Smooth muscle cell (in vitro differentiated cells): ENCODE measurements around the gene MED14. TPM values are rescaled to one million over a fixed set of nuclear protein-coding genes. Genes with fewer than 3 reads are reported as not detected.
A peak's percentile ranks its signal among the peaks of the same experiment; 100 is the strongest.

Experiments
- DNase-seq: peaks from one replicate; lab custom pipeline; 2025; ENCODE audit not compliant: unreplicated experiment; lab: John Stamatoyannopoulos, UW
- H2AFZ ChIP-seq: fragments of 200-600 bp; sonication (generic); 2 replicates; pipeline ENCODE4 v1.6.0; 2016; ENCODE audit warnings: antibody characterized with exemption, low read depth, mild to moderate bottlenecking
- H3F3A ChIP-seq: fragments of 200-600 bp; sonication (generic); 2 replicates; pipeline ENCODE4 v1.6.0; 2017; ENCODE audit warnings: antibody characterized with exemption, low read depth
- H3K27ac ChIP-seq: fragments of 200-600 bp; sonication (generic); 2 replicates; pipeline ENCODE4 v1.5.1; 2016; ENCODE audit warnings: low read depth, mild to moderate bottlenecking
- H3K27me3 ChIP-seq: fragments of 200-600 bp; sonication (generic); 2 replicates; pipeline ENCODE4 v1.6.1; 2016; ENCODE audit warnings: low read depth, mild to moderate bottlenecking
- H3K36me3 ChIP-seq: fragments of 200-600 bp; sonication (generic); 2 replicates; pipeline ENCODE4 v1.5.1; 2016; ENCODE audit warnings: low read depth
- H3K4me1 ChIP-seq: fragments of 200-600 bp; sonication (generic); 2 replicates; pipeline ENCODE4 v1.5.1; 2016; ENCODE audit warnings: low read depth
- H3K4me2 ChIP-seq: fragments of 200-600 bp; sonication (generic); 2 replicates; pipeline ENCODE4 v1.6.0; 2016; ENCODE audit warnings: mild to moderate bottlenecking
- H3K4me3 ChIP-seq: fragments of 200-600 bp; sonication (generic); 2 replicates; pipeline ENCODE4 v1.5.1; 2016; ENCODE audit warnings: mild to moderate bottlenecking
- H3K79me2 ChIP-seq: fragments of 200-600 bp; sonication (generic); 2 replicates; pipeline ENCODE4 v1.6.0; 2016; ENCODE audit warnings: low read depth, mild to moderate bottlenecking
- H3K9ac ChIP-seq: fragments of 200-600 bp; sonication (generic); 2 replicates; pipeline ENCODE4 v1.6.0; 2016; ENCODE audit warnings: low read depth
- H3K9me3 ChIP-seq: fragments of 200-600 bp; sonication (generic); replicated peaks from 2 replicates; pipeline ENCODE4 v1.5.1; 2016; ENCODE audit warnings: low read depth
- H4K20me1 ChIP-seq: fragments of 200-600 bp; sonication (generic); 2 replicates; pipeline ENCODE4 v1.6.0; 2016; ENCODE audit warnings: low read depth
- CTCF ChIP-seq: fragments of 200-600 bp; sonication (generic); IDR thresholded peaks from 2 replicates; pipeline ENCODE4 v1.5.1; 2017; ENCODE audit warnings: borderline replicate concordance, mild to moderate bottlenecking, antibody characterized with exemption; ENCODE audit not compliant: insufficient read depth, poor library complexity, severe bottlenecking
- WGBS: methylation state at CpG from one replicate; pipeline ENCODE4 v1.1.7; 2016; ENCODE audit warnings: low lambda C conversion rate; 5-methylcytosine and 5-hydroxymethylcytosine counted together
- polyA plus RNA-seq: library from polyadenylated mRNA; unstranded; fragments of >200 nt; fragmentation: Nextera tagmentation; extraction: Ambion mirVana; gene quantifications from 2 replicates; pipeline ENCODE4 v1.2.1, GENCODE V29; 2016
- total RNA-seq: library from RNA; depleted of rRNA; stranded (reverse); fragments of >200 nt; gene quantifications from 2 replicates; pipeline ENCODE4 v1.2.3, GENCODE V29; 2014

MED14 gene
- total and polyA plus RNA-seq, 2 experiments from 2014 or later: 9.4 to 56.2 TPM

- H3F3A ChIP-seq: no peaks in the 10 kb centered on the region
- no peak for TF ChIP-seq CTCF
- peak overlapping the region; percentile 53 for H3K4me2 ChIP-seq
- no peaks in the 10 kb centered on the region for H3K27me3 ChIP-seq
- H3K9me3 ChIP-seq: no peaks in the 10 kb centered on the region
- H2AFZ ChIP-seq: peak overlapping the region; percentile 82
- no peak overlapping the region for H3K4me3 ChIP-seq
- no peaks in the 10 kb centered on the region for H4K20me1 ChIP-seq
- WGBS: 54% methylated on average over 7 of the region's 7 CpGs
- no peaks in the 10 kb centered on the region for H3K36me3 ChIP-seq
- H3K27ac ChIP-seq: peak overlapping the region; percentile 28
- no peaks in the 10 kb centered on the region for H3K79me2 ChIP-seq
- no peak overlapping the region for H3K9ac ChIP-seq
- peaks cover 7% of the 10 kb centered on the region for H3K4me1 ChIP-seq
- peak; percentile 4 for DNase-seq
Measured at GRCh38 chrX:40755291-40756249, 20.2 kb upstream of the MED14 start.

GRCh38 chrX:40749681-40750494, 14.5 kb upstream of the MED14 start:
- no peaks in the 10 kb centered on the region for H3K36me3 ChIP-seq
- no peaks in the 10 kb centered on the region for H3K79me2 ChIP-seq
- no peak overlapping the region for H3K4me3 ChIP-seq
- no peak for DNase-seq
- no peak overlapping the region for H3K9ac ChIP-seq
- no peaks in the 10 kb centered on the region for H3F3A ChIP-seq
- 77% methylated on average over 4 of the region's 4 CpGs for WGBS
- H3K4me2 ChIP-seq: no peak overlapping the region
- no peaks in the 10 kb centered on the region for H4K20me1 ChIP-seq
- H2AFZ ChIP-seq: peak overlapping the region; percentile 51
- H3K9me3 ChIP-seq: no peaks in the 10 kb centered on the region
- H3K27ac ChIP-seq: no peak overlapping the region
- H3K27me3 ChIP-seq: no peaks in the 10 kb centered on the region
- no peak for TF ChIP-seq CTCF
- no peaks in the 10 kb centered on the region for H3K4me1 ChIP-seq

- Histone ChIP-seq H3F3A (no peaks in the 10 kb centered on the region), H3K9ac (no peak overlapping the region), H3K4me2 (no peak overlapping the region), H3K79me2 (no peaks in the 10 kb centered on the region), H3K9me3 (no peaks in the 10 kb centered on the region), H3K4me3 (no peak overlapping the region), H3K4me1 (no peaks in the 10 kb centered on the region), H2AFZ (no peak overlapping the region), H3K27ac (no peak overlapping the region), H3K36me3 (no peaks in the 10 kb centered on the region), H3K27me3 (no peaks in the 10 kb centered on the region), H4K20me1 (no peaks in the 10 kb centered on the region)
- WGBS: 85% methylated on average over 1 of the region's 1 CpG
- no peak for TF ChIP-seq CTCF
- DNase-seq: no peak
Measured at GRCh38 chrX:40748977-40749376, 13.6 kb upstream of the MED14 start.
